Activated CD4-positive, CD25-positive, alpha-beta regulatory T cell treated with anti-CD3 and anti-CD28 coated beads, Interleukin-2, amount 50 U/mL, for 24 hours (primary cell): ENCODE data around the gene UBE2L5.

Experiments used
- ATAC-seq, 2 donors: fragments of 150-1000 bp; cut with Tn5 transposase; one replicate each; pipeline ENCODE4 v1.10.0; 2021; ENCODE audit warnings: mild to moderate bottlenecking in 1 of 2, moderate library complexity in 1 of 2

UBE2L5 gene

GRCh38 chr13:30406779-30407416 lies 15.4 kb upstream of the UBE2L5 start:
- no peak for ATAC-seq

DNA sequence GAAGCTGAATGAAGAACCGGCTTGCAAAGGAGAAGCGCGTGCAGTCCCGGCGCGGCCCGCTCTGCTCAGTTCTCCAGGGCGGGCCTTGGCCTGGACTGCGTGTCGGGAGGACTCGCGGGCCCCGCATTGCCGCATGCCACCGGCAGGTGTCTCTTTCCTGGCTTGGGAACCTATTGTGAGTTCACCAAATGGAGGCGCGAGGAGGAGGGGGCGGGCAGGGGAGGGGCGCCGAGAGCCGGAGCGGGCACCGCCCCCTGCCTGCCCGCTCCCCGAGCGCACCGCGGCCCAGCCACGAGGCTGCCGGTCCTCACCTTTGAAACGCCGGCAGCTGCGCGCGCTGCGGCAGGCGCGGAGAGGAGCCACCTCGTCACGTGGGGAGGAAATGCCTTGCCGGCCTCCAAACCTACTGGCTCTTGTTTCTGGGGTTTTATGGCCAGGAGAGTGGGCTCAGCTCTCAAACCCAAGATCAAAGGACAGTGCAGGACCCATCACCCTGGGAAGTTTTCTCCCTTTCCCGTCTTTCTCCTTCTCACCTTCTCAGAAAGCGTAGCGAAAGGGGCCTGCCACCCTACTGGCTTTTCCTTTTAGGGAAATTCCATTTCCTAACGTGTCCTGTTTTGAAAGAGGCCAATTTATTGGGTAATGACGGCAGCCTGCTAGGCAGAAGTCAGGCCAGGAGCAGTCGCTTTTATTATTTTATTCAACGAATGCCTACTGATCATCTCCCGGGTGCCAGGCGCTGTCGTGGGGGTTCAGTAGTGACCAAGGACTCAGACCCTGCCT lies 13.8 kb upstream of the UBE2L5 start:
- peak; percentile 88 to 96 for ATAC-seq

GRCh38 chr13:30409886-30410704 lies 12.2 kb upstream of the UBE2L5 start:
- no peak for ATAC-seq

DNA sequence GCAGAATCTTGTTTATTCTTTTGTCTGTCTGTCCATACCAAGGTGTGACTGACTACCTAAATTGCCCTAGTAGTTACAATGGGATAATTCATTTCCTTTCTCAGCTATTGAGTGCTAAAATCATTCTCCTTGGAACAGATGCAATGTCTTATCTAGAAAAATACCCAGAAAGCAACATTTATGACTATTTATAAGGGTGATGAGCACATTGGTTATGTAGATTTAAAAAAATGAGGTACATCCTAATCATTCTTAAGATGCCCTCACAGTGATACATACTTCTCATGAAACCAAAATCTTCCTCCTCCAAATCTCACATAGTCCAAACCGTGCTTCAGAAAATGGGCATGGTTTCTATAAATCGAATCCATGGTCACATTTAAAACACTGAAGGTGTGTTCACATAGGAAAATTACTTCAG lies 11.6 kb upstream of the UBE2L5 start:
- no peak for ATAC-seq

- no peak for ATAC-seq
Measured at GRCh38 chr13:30412346-30412745, 9.9 kb upstream of the UBE2L5 start.

GRCh38 chr13:30413842-30414241 lies 8.5 kb upstream of the UBE2L5 start:
- no peak for ATAC-seq

DNA sequence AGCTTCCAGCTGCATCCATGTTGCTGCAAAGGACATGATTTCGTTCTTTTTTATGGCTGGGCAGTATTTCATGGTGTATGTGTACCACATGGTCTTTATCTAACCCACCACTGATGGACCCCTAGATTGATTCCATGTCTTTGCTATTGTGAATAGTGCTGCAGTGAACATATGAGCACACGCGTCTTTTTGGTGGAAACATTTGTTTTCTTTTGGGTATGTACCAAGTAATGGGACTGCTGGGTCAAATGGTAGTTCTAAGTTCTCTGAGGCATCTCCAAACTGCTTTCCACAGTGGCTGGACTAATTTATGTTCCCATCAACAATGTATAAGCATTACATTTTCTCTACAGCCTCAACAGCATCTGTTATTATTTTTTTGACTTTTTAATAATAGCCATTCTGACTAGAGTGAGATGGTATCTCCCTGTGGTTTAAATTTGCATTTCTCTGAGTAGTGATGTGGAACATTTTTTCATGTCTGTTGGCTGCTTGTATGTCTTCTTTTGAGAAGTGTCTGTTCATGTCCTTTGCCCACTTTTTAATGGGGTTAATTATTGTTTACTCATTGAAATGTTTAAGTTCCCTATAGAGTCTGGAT lies 6.8 kb upstream of the UBE2L5 start:
- peak; percentile 58 to 74 for ATAC-seq

- ATAC-seq = no peak
Measured at GRCh38 chr13:30416471-30416870, 5.8 kb upstream of the UBE2L5 start.

DNA sequence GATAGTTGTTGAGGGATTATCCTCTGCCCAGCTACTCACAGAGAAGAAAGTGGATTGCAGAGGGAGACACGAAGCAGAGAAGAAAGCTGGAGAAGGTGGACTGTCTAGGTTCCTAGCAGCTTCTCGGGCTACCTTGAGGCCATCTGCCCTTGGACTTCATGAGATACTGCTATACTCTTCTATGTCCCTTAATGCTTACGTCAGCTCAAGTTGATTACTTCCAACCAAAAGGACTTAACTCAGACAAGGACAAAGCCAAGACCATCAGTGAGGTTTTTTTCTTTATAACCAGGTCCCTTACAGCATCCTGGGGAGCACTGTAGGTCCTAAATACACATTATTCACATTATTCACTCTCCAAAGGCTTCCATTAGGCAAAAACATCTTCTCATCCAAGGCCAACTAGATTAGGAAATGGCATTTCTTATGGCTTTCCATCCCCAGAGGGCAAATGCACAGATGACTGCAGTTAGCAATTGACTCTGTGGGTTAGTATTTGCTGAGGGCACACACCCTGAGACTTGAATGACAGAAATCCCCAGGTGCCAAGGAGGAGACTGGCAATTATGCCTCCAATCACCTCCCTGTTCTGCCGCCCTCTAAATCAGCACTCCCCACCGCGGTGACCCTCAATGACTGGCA lies 4.1 kb upstream of the UBE2L5 start:
- no peak for ATAC-seq

DNA sequence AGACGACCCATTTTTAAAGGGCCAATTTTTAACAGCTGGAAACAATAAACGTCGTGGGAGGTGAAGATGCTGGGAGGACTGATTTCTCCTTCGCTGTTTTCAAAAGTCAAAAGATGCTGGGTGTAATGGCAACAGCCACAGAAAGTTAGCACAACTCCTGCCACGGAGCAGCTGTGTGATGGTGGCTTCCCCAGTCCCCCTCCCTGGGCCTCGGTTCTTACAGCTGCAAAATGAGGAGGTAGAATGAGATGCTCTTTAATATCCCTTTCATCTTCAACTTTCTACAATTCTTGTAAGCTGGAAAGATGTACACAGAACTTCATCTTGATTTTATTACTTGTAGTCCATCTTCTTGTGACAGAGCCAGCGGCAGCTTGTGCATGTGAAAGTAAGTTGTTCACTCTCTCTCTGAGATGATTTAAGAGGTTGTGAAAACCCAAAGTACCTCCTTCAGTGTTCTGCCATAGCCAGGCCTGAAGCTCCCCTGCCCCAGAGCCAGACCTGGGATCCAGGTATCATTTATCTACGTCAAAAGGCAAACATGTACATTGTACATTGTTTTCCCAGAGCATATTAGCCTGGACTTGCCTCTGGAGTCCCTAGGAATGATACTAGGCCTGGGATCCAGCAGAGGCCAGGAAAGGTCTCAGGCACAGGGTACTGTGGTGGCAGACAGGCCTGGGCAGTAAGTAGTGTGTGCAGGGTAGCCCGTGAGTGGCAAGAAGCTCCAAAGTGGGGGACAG lies 3.4 kb upstream of the UBE2L5 start:
- ATAC-seq = no peak

DNA sequence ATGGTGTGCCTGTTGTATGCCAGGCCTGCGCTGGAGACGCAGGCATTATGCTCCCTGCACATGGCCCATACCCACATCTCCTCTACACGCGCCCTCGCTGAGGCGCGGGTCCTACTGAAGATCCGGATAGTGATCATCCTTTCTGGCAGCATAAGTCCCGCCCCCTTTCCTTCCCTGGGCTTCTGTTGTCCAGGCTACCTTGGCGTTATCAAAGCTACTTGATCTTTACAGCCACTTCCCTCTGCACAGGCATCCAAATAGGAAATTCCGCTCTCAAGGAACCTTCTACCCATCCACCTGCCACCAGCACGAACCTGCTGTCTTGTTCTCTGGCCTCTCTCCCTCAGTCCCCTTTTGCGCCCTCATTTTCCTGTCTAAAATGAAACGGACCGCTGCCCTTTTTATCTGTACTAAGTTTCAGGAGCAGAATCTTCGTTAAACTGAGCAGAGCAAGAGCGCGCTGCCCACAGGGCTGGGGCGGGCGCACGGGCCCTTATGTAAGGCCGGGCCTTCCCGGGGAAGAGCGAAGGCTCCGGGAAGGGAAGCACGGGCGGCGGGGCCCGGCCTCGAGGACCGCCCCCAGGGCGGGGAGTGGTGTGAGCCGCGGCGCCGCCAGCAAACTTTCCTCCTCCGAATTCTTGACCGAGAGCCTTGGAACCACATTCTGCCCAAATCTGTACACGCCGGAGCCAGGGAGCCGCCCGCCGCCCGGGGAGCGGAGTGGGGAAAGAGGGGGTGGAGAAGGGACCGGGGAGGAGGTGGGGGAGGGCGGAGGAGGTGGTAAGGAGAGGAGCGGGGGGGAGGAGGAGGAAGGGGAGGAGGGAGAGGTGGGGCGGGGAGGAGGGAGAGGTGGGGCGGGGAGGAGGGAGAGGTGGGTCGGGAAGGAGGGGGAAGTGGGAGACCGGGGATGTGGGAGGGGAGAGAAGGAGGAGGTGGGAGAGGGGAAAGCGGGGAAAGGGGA lies 920 bp upstream of the UBE2L5 start:
- peak; percentile 8 to 16 for ATAC-seq

DNA sequence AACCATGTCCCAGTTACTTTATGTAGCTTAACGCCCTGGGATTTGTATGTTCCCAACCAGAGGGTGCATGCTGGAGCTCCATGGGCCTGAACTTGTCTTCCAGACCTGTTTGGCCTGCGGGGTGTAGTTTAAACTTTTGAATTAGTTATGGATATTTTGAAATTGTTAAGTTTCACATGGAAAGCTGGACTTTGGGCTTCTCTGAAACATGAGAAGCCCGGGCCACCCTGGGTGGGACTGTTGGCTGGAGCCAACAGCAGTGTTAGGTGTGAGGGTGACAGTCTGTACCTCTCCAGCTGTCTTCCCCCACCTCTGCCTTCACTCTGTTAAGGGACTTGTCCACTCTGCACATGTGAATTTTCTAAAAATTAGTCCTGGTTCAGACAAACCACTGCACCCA lies 1.6 kb downstream of the UBE2L5 start:
- no peak for ATAC-seq

DNA sequence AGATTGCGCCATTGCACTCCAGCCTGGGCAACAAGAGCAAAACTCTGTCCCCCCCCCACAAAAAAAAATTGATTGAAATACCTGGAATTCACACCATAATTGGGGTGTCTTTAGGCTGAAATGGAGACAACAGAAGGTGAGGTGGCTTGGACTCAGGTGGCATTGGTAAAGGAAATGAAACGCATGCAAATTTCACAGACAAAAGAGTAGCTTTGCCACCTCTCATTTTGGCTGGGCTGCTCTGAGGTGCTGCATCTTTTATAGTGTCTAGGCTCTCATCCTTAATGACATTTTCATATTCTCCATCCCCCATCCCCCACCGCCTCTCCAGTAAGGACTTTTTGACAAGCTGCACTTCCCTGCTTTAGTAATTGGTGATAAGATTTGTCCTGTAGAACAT lies 6.9 kb downstream of the UBE2L5 start:
- no peak for ATAC-seq

GRCh38 chr13:30429721-30430694 lies 7.7 kb downstream of the UBE2L5 start:
- ATAC-seq = peak; percentile 96 to 98

- no peak for ATAC-seq
Measured at GRCh38 chr13:30431269-30431940, 9.1 kb downstream of the UBE2L5 start.

- ATAC-seq = no peak
Measured at GRCh38 chr13:30435911-30436451, 13.7 kb downstream of the UBE2L5 start.

- ATAC-seq = no peak
Measured at GRCh38 chr13:30437177-30437576, 14.9 kb downstream of the UBE2L5 start.

DNA sequence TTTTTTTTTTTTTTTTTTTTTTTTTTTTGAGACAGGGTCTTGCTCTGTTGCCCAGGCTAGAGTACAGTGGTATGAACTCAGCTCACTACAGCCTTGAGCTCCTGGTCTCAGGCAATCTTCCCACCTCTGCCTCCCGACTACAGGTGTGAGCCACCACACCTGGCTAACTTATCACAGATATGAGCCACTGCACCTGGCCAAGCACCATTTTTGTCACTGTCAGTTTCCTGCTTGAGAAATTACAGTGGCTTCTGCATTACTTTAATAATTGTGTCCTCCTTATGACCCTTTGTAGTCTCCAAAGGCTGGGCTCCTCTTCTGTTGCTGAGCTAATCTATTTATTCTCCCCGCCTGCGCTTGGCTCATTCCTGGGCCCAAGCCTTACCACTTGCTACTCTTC lies 16.0 kb downstream of the UBE2L5 start:
- no peak for ATAC-seq
